Activated T-cell treated with anti-CD3 and anti-CD28 coated beads for 4 hours (primary cell): Measurements from ENCODE around the gene DNM3.

ENCODE experiments used
- DNase-seq: peaks from one replicate; pipeline ENCODE4 v3.0.0-alpha.2; 2020

DNM3 gene

GRCh38 chr1:172146141-172146850, 305.0 kb downstream of the DNM3 start:
- no peak for DNase-seq

- DNase-seq: no peak
These were observed 306.2 kb downstream of the DNM3 start for GRCh38 chr1:172147541-172147940.

GRCh38 chr1:172148213-172148612, 306.9 kb downstream of the DNM3 start:
- DNase-seq: no peak

GRCh38 chr1:172148707-172149106, 307.4 kb downstream of the DNM3 start:
- DNase-seq: no peak

- no peak for DNase-seq
These were observed 308.0 kb downstream of the DNM3 start for GRCh38 chr1:172149346-172149745.

- DNase-seq: no peak
These were observed 313.3 kb downstream of the DNM3 start for GRCh38 chr1:172154551-172154950.

GRCh38 chr1:172155766-172156165, 314.5 kb downstream of the DNM3 start:
- DNase-seq: no peak

GRCh38 chr1:172162236-172162635, 320.9 kb downstream of the DNM3 start:
- DNase-seq: no peak

- DNase-seq: no peak
These were observed 322.4 kb downstream of the DNM3 start for GRCh38 chr1:172163498-172164215.

- DNase-seq: no peak
These were observed 324.1 kb downstream of the DNM3 start for GRCh38 chr1:172165403-172165802.

- DNase-seq: no peak
These were observed 326.7 kb downstream of the DNM3 start for GRCh38 chr1:172167796-172168596.

GRCh38 chr1:172168597-172168872, 327.2 kb downstream of the DNM3 start:
- DNase-seq: no peak

GRCh38 chr1:172169836-172170235, 328.5 kb downstream of the DNM3 start:
- DNase-seq: no peak

GRCh38 chr1:172172352-172172831, 331.1 kb downstream of the DNM3 start:
- DNase-seq: no peak

GRCh38 chr1:172176206-172176605, 334.9 kb downstream of the DNM3 start:
- DNase-seq: no peak

GRCh38 chr1:172177849-172178248, 336.6 kb downstream of the DNM3 start:
- no peak for DNase-seq

- DNase-seq: no peak
These were observed 337.6 kb downstream of the DNM3 start for GRCh38 chr1:172178886-172179285.

GRCh38 chr1:172179918-172180317, 338.6 kb downstream of the DNM3 start:
- no peak for DNase-seq

- DNase-seq: no peak
These were observed 339.4 kb downstream of the DNM3 start for GRCh38 chr1:172180501-172181285.

GRCh38 chr1:172184506-172185191, 343.4 kb downstream of the DNM3 start:
- no peak for DNase-seq

- DNase-seq: no peak
These were observed 343.9 kb downstream of the DNM3 start for GRCh38 chr1:172185211-172185610.

GRCh38 chr1:172185996-172186395, 344.7 kb downstream of the DNM3 start:
- DNase-seq: no peak
